HG03469 (cell line): ENCODE data around the gene PPA1.
"Not testable (repeated sequence)": the region's sequence is repeated elsewhere in the genome, so short reads cannot be mapped to it uniquely, and the experiment has no call there.

ENCODE experiments used
- ATAC-seq: cut with Tn5 transposase; IDR thresholded peaks from one replicate; pipeline ENCODE4 v1.9.1; 2021; ENCODE audit warnings: mild to moderate bottlenecking, moderate library complexity, moderate number of reproducible peaks; ENCODE audit not compliant: unreplicated experiment

The PPA1 gene

GRCh38 chr10:70222340-70222794 is 10.9 kb downstream of the PPA1 start:
- ATAC-seq = no peak

GRCh38 chr10:70221030-70221429 is 12.2 kb downstream of the PPA1 start:
- ATAC-seq = no peak

- ATAC-seq = no peak
These were observed 20.4 kb downstream of the PPA1 start for GRCh38 chr10:70212879-70213278.

GRCh38 chr10:70212277-70212676 is 21.0 kb downstream of the PPA1 start:
- ATAC-seq = no peak

GRCh38 chr10:70206762-70207161 is 26.5 kb downstream of the PPA1 start:
- no peak for ATAC-seq

GRCh38 chr10:70201105-70201504 is 32.1 kb downstream of the PPA1 start:
- no peak for ATAC-seq

- no peak for ATAC-seq
These were observed 34.3 kb downstream of the PPA1 start for GRCh38 chr10:70198696-70199466.

- no peak for ATAC-seq
These were observed 35.8 kb downstream of the PPA1 start for GRCh38 chr10:70197235-70197945.

- ATAC-seq = no peak
These were observed 39.8 kb downstream of the PPA1 start for GRCh38 chr10:70193391-70193844.

GRCh38 chr10:70192326-70192968 is 40.8 kb downstream of the PPA1 start:
- ATAC-seq = no peak

- ATAC-seq = no peak
These were observed 41.3 kb downstream of the PPA1 start for GRCh38 chr10:70191972-70192305.

GRCh38 chr10:70191161-70191971 is 41.9 kb downstream of the PPA1 start:
- ATAC-seq = no peak

GRCh38 chr10:70190581-70190980 is 42.6 kb downstream of the PPA1 start:
- no peak for ATAC-seq

GRCh38 chr10:70190102-70190501 is 43.1 kb downstream of the PPA1 start:
- ATAC-seq = no peak

- no peak for ATAC-seq
These were observed 44.5 kb downstream of the PPA1 start for GRCh38 chr10:70188768-70189167.

GRCh38 chr10:70186571-70186970 is 46.7 kb downstream of the PPA1 start:
- ATAC-seq = no peak

GRCh38 chr10:70186090-70186489 is 47.1 kb downstream of the PPA1 start:
- no peak for ATAC-seq

GRCh38 chr10:70183304-70183703 is 49.9 kb downstream of the PPA1 start:
- ATAC-seq = no peak

GRCh38 chr10:70179209-70179608 is 54.0 kb downstream of the PPA1 start:
- ATAC-seq = not testable (repeated sequence)

- ATAC-seq = no peak
These were observed 55.0 kb downstream of the PPA1 start for GRCh38 chr10:70178139-70178725.

GRCh38 chr10:70176441-70176840 is 56.8 kb downstream of the PPA1 start:
- no peak for ATAC-seq
